NCI-H1048 (cell line): ENCODE results near the gene R3HDM4.
"Not testable (repeated sequence)": the region's sequence is repeated elsewhere in the genome, so short reads cannot be mapped to it uniquely, and the experiment has no call there.

Source experiments
- DNase-seq: peaks from one replicate; lab custom pipeline; 2025; lab: John Stamatoyannopoulos, UW

The R3HDM4 gene

GRCh38 chr19:913080-913748 is at the start of gene R3HDM4:
TSS of gene R3HDM4 (minus strand) at chr19:913219. CDS start at chr19:913157, 62 bp downstream.
- no peak for DNase-seq

GRCh38 chr19:961866-962620 is 49.0 kb upstream of the R3HDM4 start:
- no peak for DNase-seq

GRCh38 chr19:960601-960938 is 47.6 kb upstream of the R3HDM4 start:
- DNase-seq = no peak

GRCh38 chr19:960020-960419 is 47.0 kb upstream of the R3HDM4 start:
- DNase-seq = no peak

- no peak for DNase-seq
Observed at GRCh38 chr19:958967-959855, 46.2 kb upstream of the R3HDM4 start.

- not testable (repeated sequence) for DNase-seq
Observed at GRCh38 chr19:957578-957977, 44.6 kb upstream of the R3HDM4 start.

GRCh38 chr19:956766-957440 is 43.9 kb upstream of the R3HDM4 start:
- no peak for DNase-seq

- no peak for DNase-seq
Observed at GRCh38 chr19:955803-956765, 43.1 kb upstream of the R3HDM4 start.

GRCh38 chr19:954672-955494 is 41.9 kb upstream of the R3HDM4 start:
- DNase-seq = no peak

- DNase-seq = no peak
Observed at GRCh38 chr19:954272-954671, 41.3 kb upstream of the R3HDM4 start.

- DNase-seq = no peak
Observed at GRCh38 chr19:953445-954271, 40.6 kb upstream of the R3HDM4 start.

GRCh38 chr19:952680-953444 is 39.8 kb upstream of the R3HDM4 start:
- DNase-seq = no peak

GRCh38 chr19:952049-952679 is 39.1 kb upstream of the R3HDM4 start:
- no peak for DNase-seq

GRCh38 chr19:950352-951066 is 37.5 kb upstream of the R3HDM4 start:
- DNase-seq = no peak

- DNase-seq = no peak
Observed at GRCh38 chr19:948842-949496, 36.0 kb upstream of the R3HDM4 start.

- no peak for DNase-seq
Observed at GRCh38 chr19:947707-948539, 34.9 kb upstream of the R3HDM4 start.
